ENCODE results near the gene GNAZ. TPM values are rescaled to one million over a fixed set of nuclear protein-coding genes. Genes with fewer than 3 reads are reported as not detected.
"Not testable (repeated sequence)": the region's sequence is repeated elsewhere in the genome, so short reads cannot be mapped to it uniquely, and the experiment has no call there.

The GNAZ gene
- 2.9 TPM for total RNA-seq
- long read RNA-seq, transcript GNAZ-203 (3 exons, 3,333 nt) = major isoform, 5 of 8 reads
- long read RNA-seq, partial matches to known transcripts = 2 of 8 reads
- long read RNA-seq, other reads (novel, unspliced or antisense) = 1 of 8 reads

DNA sequence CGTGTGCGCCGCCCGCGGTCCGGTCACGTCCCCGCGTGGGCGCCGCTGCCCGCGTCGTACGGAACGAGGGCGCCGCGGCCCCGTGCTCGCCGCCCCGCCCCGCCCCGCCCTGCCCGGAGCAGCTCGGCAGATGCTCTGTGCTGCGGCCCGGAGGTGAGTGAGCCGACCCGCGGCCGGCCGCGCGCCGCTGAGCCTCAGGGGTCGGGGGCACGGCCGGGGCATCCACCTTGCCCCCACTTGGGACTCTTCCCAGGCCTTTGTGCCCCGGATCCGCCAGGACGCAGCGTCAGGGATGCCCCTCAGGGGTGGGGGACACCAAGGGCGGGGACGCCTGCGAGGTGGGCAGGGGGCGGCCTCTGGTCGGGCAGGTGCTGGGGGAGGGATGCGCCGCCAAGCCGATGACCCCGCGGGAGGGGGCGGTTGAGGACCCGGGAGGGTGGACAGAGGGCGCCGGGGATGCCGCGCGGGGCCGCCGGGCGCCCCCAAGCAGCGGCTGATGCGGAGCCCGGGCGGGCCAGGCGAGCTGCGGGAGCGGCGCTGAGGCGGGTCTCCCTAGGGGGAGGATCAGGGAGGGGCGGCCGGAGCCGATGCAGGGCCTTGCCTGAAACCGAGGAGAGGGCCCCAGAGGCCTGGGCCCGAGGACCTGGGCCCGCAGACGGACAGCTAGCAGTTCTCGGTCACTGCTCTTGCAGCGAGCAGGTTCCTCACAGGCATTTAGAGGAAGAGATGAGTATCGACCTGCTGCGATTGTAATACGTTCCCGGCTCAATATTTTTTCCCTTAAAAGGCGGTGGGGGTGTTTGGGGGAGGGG lies at the start of gene GNAZ:
Gene GNAZ, plus strand, starts transcription at position 102 of the 812 bp plus-strand sequence. CDS start 25,177 bp downstream, outside the sequence.
- Histone ChIP-seq H3K27me3 (ENCODE audit: low read depth) (no peaks in the 10 kb centered on the region), H3K4me3 (peak within 1 kb of the TSS; percentile 73), H3K36me3 (no peaks in the 10 kb centered on the region), H3K27ac (replicated peaks) (peak within 1 kb of the TSS; percentile 50), H3K4me1 (peaks cover 36% of the 10 kb centered on the region), H3K9me3 (replicated peaks) (no peaks in the 10 kb centered on the region)
- DNase-seq = no peak
- TF ChIP-seq CTCF (IDR thresholded peaks at IDR 0.05; ENCODE audit: borderline replicate concordance) = no peak
- intact Hi-C loops (cut with micrococcal nuclease) = no loop called here

DNA sequence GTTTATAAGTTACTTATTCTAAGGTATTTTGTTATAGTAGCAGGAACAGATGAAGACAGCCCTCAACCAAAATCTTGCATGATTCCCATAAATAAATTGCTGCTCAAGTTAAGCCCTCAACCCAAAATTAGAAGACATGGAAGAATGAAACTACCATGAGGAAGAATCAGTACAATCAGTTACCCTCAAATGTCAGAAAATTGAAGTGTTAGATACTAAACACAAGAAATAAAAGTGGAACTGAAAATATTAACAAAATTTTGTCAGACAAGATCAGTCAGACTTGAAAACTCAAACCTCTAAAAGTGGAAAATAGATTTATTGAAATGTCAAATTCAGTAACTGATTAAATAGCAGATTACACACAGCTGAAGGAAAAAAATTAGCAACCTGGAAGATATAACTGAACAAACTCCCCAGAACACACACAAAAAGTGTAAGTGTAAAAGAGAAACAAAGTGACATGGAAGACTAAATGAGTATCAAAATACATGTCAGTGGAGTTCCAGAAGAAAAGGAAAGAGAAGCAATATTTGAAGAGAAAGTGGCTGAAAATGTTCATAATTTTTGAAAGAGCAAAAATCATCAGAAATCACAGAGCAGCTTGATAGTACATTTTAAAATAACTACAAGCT lies 49.5 kb upstream of the GNAZ start:
- DNase-seq = no peak
- Histone ChIP-seq H3K27ac (replicated peaks) (no peak overlapping the region), H3K9me3 (replicated peaks) (peaks cover 14% of the 10 kb centered on the region), H3K36me3 (no peaks in the 10 kb centered on the region), H3K27me3 (ENCODE audit: low read depth) (peaks cover 12% of the 10 kb centered on the region), H3K4me1 (no peaks in the 10 kb centered on the region), H3K4me3 (no peak overlapping the region)
- no peak for TF ChIP-seq CTCF (IDR thresholded peaks at IDR 0.05; ENCODE audit: borderline replicate concordance)
- intact Hi-C loops (cut with micrococcal nuclease) = no loop called here

- H3K36me3 ChIP-seq; intact Hi-C loops (cut with micrococcal nuclease); H3K4me1 ChIP-seq; H3K27ac ChIP-seq (replicated peaks); DNase-seq; H3K4me3 ChIP-seq: not testable (repeated sequence)
- Histone ChIP-seq H3K9me3 (replicated peaks) (peaks cover 14% of the 10 kb centered on the region), H3K27me3 (ENCODE audit: low read depth) (peaks cover 11% of the 10 kb centered on the region)
Measured at GRCh38 chr22:23021660-23022353, 48.5 kb upstream of the GNAZ start.

- no peaks in the 10 kb centered on the region for H3K36me3 ChIP-seq
- TF ChIP-seq CTCF (IDR thresholded peaks at IDR 0.05; ENCODE audit: borderline replicate concordance) = no peak
- H3K9me3 ChIP-seq (replicated peaks) = peaks cover 14% of the 10 kb centered on the region
- H3K27ac ChIP-seq (replicated peaks) = no peak overlapping the region
- no peak for DNase-seq
- no peak overlapping the region for H3K4me3 ChIP-seq
- intact Hi-C loops (cut with micrococcal nuclease) = no loop called here
- H3K27me3 ChIP-seq (ENCODE audit: low read depth) = peaks cover 2% of the 10 kb centered on the region
- H3K4me1 ChIP-seq = no peaks in the 10 kb centered on the region
Measured at GRCh38 chr22:23023294-23023693, 47.0 kb upstream of the GNAZ start.

DNA sequence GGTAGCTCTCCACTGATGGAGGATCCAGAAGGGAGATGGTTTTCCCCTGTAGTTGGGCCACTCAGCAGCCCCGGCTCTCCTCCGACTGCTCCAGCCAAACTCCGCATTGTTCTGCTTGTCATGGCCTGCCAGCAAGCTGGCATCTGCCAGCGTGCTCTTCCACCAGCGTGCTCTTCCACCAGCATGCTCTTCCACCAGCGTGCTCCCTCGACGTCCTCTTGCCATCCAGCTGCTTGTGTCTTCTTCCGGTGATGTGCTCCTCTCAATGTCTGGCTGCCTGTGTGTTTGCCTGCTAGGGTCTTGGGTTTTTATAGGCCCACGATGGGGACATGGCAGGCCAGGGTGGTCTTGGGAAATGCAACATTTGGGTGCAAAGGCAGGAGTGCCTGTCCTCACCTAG lies 43.5 kb upstream of the GNAZ start:
- Histone ChIP-seq H3K27ac (replicated peaks) (no peak overlapping the region), H3K9me3 (replicated peaks) (peaks cover 2% of the 10 kb centered on the region), H3K27me3 (ENCODE audit: low read depth) (peaks cover 31% of the 10 kb centered on the region), H3K4me1 (no peaks in the 10 kb centered on the region), H3K4me3 (no peak overlapping the region), H3K36me3 (no peaks in the 10 kb centered on the region)
- TF ChIP-seq CTCF (IDR thresholded peaks at IDR 0.05; ENCODE audit: borderline replicate concordance) = no peak
- DNase-seq = no peak
- intact Hi-C loops (cut with micrococcal nuclease) = no loop called here

DNA sequence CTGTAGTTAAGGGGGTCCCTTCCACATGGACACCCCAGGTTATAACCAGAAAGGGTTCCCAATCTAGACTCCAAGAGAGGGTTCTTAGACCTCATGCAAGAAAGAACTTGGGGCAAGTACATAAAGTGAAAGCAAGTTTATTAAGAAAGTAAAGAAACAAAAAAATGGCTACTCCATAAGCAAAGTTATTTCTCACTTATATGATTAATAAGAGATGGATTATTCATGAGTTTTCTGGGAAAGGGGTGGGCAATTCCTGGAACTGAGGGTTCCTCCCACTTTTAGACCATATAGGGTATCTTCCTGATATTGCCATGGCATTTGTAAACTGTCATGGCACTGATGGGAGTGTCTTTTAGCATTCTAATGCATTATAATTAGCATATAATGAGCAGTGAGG lies 42.5 kb upstream of the GNAZ start:
- DNase-seq; intact Hi-C loops (cut with micrococcal nuclease); H3K4me3 ChIP-seq; H3K27ac ChIP-seq (replicated peaks); H3K4me1 ChIP-seq; H3K9me3 ChIP-seq (replicated peaks); H3K36me3 ChIP-seq: not testable (repeated sequence)
- H3K27me3 ChIP-seq (ENCODE audit: low read depth) = peaks cover 31% of the 10 kb centered on the region
